Large intestine (tissue), 3 donors: ENCODE results near the gene MSMB. TPM values are rescaled to one million over a fixed set of nuclear protein-coding genes. Genes with fewer than 3 reads are reported as not detected.
A peak's percentile ranks its signal among the peaks of the same experiment; 100 is the strongest.
"Not testable (repeated sequence)": the region's sequence is repeated elsewhere in the genome, so short reads cannot be mapped to it uniquely, and the experiment has no call there.

Experiments
- DNase-seq, 2 donors: peaks; one replicate each; pipeline versions ENCODE4 v3.0.0 to v3.0.0-alpha.2; 2013
- H3K27ac ChIP-seq: one replicate; pipeline ENCODE4 v1.5.1; 2013; ENCODE audit warnings: low read length
- H3K27me3 ChIP-seq: 2 replicates; pipeline ENCODE4 v1.6.1; 2013; ENCODE audit warnings: low read length; ENCODE audit not compliant: control insufficient read depth, insufficient read depth
- H3K36me3 ChIP-seq: 2 replicates; pipeline ENCODE4 v1.6.1; 2013; ENCODE audit warnings: low read length; ENCODE audit not compliant: control insufficient read depth, insufficient read depth
- H3K4me1 ChIP-seq: one replicate; pipeline ENCODE4 v1.6.1; 2013; ENCODE audit warnings: low read length; ENCODE audit not compliant: control insufficient read depth, insufficient read depth
- H3K4me3 ChIP-seq: one replicate; pipeline ENCODE4 v1.5.1; 2013; ENCODE audit warnings: low read length
- H3K9me3 ChIP-seq: one replicate; pipeline ENCODE4 v1.6.1; 2013; ENCODE audit warnings: mild to moderate bottlenecking, low read depth, low read length, moderate library complexity; ENCODE audit not compliant: control insufficient read depth
- WGBS: methylation state at CpG from one replicate; pipeline ENCODE4 v1.1.5; 2013; ENCODE audit warnings: low lambda C conversion rate; ENCODE audit not compliant: insufficient coverage; 5-methylcytosine and 5-hydroxymethylcytosine counted together
- polyA plus RNA-seq: library from polyadenylated mRNA; unstranded; fragments of 120-200 nt; gene quantifications from one replicate; pipeline ENCODE4 v1.2.1, GENCODE V29; 2013

MSMB gene
- polyA plus RNA-seq, 1 donor: 0.25 TPM

DNA sequence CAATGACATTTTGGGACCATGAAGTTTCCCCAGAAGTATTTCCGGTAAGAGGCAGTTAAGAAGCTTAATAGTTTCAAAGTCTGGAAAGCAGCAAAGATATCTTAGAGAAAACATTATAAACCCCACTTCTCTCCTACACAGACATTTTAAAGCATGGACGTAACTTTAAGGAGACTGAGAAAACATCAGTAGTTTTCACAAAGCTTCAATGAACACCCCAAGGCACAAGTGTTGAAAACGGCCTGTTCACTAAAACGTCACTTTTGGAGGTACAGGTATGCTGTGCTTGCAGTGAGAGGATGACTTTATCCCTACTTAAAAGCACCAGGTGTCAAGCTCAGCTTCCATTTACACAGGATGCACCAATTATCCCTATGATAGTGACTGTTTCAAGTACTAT, 40.7 kb downstream of the MSMB start:
- H3K27me3 ChIP-seq: no peaks in the 10 kb centered on the region
- no peaks in the 10 kb centered on the region for H3K9me3 ChIP-seq
- no peak overlapping the region for H3K4me3 ChIP-seq
- DNase-seq: no peak
- no peaks in the 10 kb centered on the region for H3K4me1 ChIP-seq
- H3K27ac ChIP-seq: no peak overlapping the region
- WGBS: no CpG with 5 or more reads among the region's 4 CpGs
- peaks cover 85% of the 10 kb centered on the region for H3K36me3 ChIP-seq

DNA sequence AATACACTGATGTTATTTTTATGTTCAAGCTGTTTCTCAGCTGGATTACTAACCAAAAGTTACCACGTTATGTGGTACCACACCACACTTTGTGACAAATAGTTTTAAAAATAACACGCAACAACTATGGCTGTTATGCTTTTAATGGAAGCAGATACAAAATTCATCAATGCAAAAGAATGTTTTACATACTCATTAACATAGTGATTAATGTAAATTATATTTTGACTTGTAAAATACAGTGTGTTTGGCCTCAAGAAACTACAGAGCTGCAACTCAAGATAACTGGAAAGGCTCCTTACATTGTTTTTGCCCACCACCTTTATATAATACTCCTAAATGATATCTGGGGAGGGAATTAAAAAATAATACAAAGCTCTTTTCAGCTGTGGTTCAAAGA, 41.1 kb downstream of the MSMB start:
- peaks cover 83% of the 10 kb centered on the region for H3K36me3 ChIP-seq
- H3K9me3 ChIP-seq: no peaks in the 10 kb centered on the region
- H3K27me3 ChIP-seq: no peaks in the 10 kb centered on the region
- no peak overlapping the region for H3K4me3 ChIP-seq
- 100% methylated on average over 2 of the region's 2 CpGs for WGBS
- H3K4me1 ChIP-seq: no peaks in the 10 kb centered on the region
- no peak overlapping the region for H3K27ac ChIP-seq
- no peak for DNase-seq

DNA sequence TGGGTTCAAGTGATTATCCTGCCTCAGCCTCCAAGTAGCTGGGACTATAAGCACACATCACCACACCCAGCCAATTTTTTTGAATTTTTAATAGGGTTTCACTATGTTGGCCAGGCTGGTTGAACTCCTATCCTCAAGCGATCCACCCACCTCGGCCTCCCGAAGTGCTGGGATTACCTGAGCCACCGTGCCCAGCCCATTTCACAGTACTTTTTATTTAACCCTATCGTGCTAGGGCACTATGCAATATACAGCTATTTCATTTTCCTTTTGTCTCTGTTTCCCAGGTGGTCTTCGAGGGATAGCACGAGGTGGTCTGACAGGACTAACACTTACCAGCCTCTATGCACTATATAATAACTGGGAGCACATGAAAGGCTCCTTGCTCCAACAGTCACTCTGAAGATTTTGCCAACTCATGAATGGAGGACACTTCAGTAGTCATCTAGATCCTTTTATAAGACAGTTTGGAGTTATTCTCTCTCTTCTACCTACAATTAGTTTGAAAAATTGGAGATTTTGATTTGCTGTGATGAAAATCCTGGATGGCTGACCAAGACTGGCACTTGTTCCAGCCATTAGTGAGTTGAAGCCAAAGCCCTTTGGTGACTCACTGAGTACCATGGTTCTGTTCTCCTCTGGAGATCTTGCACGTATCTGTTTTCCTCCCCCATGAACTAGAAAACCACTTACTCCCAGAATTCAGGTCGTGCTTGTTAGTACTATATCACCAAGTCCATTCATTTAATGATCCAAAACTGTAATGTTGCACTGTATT, 43.0 kb downstream of the MSMB start:
- H3K9me3 ChIP-seq: no peaks in the 10 kb centered on the region
- no peak overlapping the region for H3K27ac ChIP-seq
- H3K36me3 ChIP-seq: peaks cover 73% of the 10 kb centered on the region
- no peaks in the 10 kb centered on the region for H3K4me1 ChIP-seq
- 94% methylated on average over 6 of the region's 9 CpGs for WGBS
- no peak overlapping the region for H3K4me3 ChIP-seq
- DNase-seq: no peak
- H3K27me3 ChIP-seq: no peaks in the 10 kb centered on the region

DNA sequence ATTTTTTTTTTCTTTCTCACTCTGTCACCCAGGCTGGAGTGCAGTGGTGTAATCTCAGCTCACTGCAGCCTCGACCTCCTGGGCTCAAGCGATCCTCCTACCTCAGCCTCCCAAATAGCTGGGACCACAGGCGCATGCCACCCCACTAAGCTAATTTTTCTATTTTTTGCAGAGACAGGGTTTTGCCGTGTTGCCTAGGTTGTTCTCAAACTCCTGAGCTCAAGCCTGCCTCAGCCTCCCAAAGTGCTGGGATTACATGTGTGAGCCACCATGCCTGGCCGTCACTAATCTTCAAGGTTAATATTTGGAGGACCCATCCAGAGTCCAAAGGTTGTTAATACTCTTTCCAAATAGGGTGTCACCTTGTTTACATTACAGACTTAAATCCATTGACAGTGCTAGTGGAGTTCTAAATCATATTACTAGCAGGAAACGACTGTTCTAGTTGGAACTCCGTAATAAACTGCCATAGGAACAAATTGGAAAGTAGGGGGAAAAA, 43.8 kb downstream of the MSMB start:
- H3K36me3 ChIP-seq: peaks cover 73% of the 10 kb centered on the region
- not testable (repeated sequence) for H3K27ac ChIP-seq, H3K4me1 ChIP-seq, DNase-seq, H3K9me3 ChIP-seq, H3K4me3 ChIP-seq, H3K27me3 ChIP-seq
- WGBS: 94% methylated on average over 3 of the region's 7 CpGs

GRCh38 chr10:46001187-46001756, 44.8 kb downstream of the MSMB start:
- H3K9me3 ChIP-seq: no peaks in the 10 kb centered on the region
- no peaks in the 10 kb centered on the region for H3K27me3 ChIP-seq
- H3K27ac ChIP-seq: no peak overlapping the region
- no peak overlapping the region for H3K4me3 ChIP-seq
- no peaks in the 10 kb centered on the region for H3K4me1 ChIP-seq
- WGBS: 70% methylated on average over 2 of the region's 5 CpGs
- H3K36me3 ChIP-seq: peaks cover 64% of the 10 kb centered on the region
- no peak for DNase-seq

GRCh38 chr10:46000538-46000937, 45.5 kb downstream of the MSMB start:
- H3K36me3 ChIP-seq: peaks cover 59% of the 10 kb centered on the region
- H3K4me1 ChIP-seq: no peaks in the 10 kb centered on the region
- no peaks in the 10 kb centered on the region for H3K27me3 ChIP-seq
- H3K27ac ChIP-seq: no peak overlapping the region
- no peaks in the 10 kb centered on the region for H3K9me3 ChIP-seq
- no CpG with 5 or more reads among the region's 1 CpG for WGBS
- H3K4me3 ChIP-seq: no peak overlapping the region
- no peak for DNase-seq

DNA sequence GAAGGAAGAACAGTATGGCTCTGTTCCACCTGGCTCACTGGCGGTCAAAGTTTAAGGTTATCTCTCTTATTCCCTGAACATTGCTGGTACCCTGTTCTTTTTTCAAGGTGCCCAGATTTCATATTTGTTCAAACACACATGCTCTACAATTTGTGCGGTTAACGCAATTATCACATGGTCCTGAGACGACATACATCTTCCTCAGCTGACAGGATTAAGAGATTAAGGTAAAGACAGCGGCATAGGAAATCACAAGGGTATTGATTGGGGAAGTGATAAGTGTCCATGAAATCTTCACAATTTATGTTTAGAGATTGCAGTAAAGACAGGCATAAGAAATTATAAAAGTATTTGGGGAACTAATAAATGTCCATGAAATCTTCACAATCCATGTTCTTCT, 46.1 kb downstream of the MSMB start:
- DNase-seq, H3K27me3 ChIP-seq, H3K4me1 ChIP-seq, H3K9me3 ChIP-seq, H3K27ac ChIP-seq, H3K4me3 ChIP-seq: not testable (repeated sequence)
- no CpG with 5 or more reads among the region's 5 CpGs for WGBS
- peaks cover 54% of the 10 kb centered on the region for H3K36me3 ChIP-seq

DNA sequence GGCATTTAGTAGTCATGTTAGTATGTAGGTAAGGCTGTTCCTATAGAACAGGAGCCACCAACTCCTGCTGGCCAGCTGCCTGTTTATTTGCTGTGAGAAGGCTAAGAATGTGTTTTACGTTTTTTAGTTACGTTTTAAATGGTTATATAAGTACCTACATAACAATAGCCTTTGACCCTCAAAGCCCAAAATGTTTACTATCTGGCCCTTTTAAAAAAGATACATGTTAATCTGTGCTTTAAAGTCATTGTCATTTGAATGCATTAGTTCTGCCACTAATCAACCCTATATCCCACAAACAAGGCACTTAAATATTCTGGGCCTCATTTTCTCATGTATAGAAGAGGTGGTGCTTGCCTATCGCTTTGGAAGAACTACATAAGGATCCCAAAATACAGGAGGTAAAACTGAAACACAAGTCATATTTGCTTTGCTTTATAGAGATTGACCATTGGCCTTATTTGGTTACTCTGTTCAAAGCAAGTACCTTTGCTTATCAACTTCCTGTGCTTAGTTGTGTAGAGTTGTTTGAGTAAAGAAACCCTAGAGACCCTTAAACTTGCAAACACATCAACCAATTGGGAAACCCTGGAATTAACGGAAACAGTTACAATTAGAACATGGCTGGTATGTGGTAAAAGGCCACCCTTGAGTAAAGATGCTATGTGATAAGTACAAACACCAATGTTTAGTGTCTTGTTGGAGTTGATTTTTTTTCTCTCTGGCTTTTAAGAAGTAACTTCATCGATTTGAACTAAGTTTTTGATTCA, 47.9 kb downstream of the MSMB start:
- DNase-seq: no peak
- no peak overlapping the region for H3K27ac ChIP-seq
- no CpG with 5 or more reads among the region's 5 CpGs for WGBS
- H3K9me3 ChIP-seq: no peaks in the 10 kb centered on the region
- no peak overlapping the region for H3K4me3 ChIP-seq
- peaks cover 41% of the 10 kb centered on the region for H3K36me3 ChIP-seq
- no peaks in the 10 kb centered on the region for H3K27me3 ChIP-seq
- no peaks in the 10 kb centered on the region for H3K4me1 ChIP-seq

DNA sequence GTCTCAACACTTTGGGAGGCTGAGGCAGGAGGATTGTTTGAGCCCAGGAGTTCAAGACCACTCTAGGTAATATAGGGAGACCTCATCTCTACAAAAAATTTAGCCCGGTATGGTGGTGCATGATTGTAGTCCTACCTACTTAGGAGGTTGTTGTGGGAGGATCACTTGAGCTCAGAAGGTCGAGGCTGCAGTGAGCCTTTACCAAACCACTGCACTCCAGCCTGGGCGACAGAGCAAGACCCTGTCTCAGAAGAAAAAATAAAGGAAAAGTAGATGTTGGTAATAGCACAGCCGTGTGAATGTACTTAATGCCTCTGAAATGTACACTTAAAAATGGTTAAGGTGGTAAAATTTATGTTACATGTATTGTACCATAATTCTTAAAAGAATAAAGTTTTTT, 48.5 kb downstream of the MSMB start:
- Histone ChIP-seq H3K27me3 (no peaks in the 10 kb centered on the region), H3K27ac (no peak overlapping the region), H3K4me1 (no peaks in the 10 kb centered on the region), H3K9me3 (no peaks in the 10 kb centered on the region), H3K36me3 (peaks cover 36% of the 10 kb centered on the region), H3K4me3 (no peak overlapping the region)
- DNase-seq: no peak
- 100% methylated on average over 2 of the region's 4 CpGs for WGBS

GRCh38 chr10:45985590-45985989, 60.5 kb downstream of the MSMB start:
- WGBS: no CpG with 5 or more reads among the region's 3 CpGs
- not testable (repeated sequence) for H3K27ac ChIP-seq, H3K4me3 ChIP-seq, H3K36me3 ChIP-seq, H3K27me3 ChIP-seq, H3K9me3 ChIP-seq, H3K4me1 ChIP-seq
- peak in 1 of 2 donors; percentile 28 for DNase-seq
